T-helper 2 cell treated with Interferon-gamma antibody and Interleukin-4, amounts not matched to agents 100 ng/mL and 5 ng/mL, for 36 hours (primary cell): ENCODE measurements around the gene FBXW7. TPM values are rescaled to one million over a fixed set of nuclear protein-coding genes. Genes with fewer than 3 reads are reported as not detected.

Experiments used
- intact Hi-C: fragments of 100-400 bp; cut with micrococcal nuclease; formaldehyde crosslinking; loops from one replicate; pipeline ENCODE4 v1.15.1; 2023
- total RNA-seq: library from RNA; stranded (reverse); gene quantifications from 2 replicates; pipeline ENCODE4 v1.2.3, GENCODE V29; 2022

FBXW7 gene
- total RNA-seq, 1 donor from 2014 or later: 48.5 TPM

DNA sequence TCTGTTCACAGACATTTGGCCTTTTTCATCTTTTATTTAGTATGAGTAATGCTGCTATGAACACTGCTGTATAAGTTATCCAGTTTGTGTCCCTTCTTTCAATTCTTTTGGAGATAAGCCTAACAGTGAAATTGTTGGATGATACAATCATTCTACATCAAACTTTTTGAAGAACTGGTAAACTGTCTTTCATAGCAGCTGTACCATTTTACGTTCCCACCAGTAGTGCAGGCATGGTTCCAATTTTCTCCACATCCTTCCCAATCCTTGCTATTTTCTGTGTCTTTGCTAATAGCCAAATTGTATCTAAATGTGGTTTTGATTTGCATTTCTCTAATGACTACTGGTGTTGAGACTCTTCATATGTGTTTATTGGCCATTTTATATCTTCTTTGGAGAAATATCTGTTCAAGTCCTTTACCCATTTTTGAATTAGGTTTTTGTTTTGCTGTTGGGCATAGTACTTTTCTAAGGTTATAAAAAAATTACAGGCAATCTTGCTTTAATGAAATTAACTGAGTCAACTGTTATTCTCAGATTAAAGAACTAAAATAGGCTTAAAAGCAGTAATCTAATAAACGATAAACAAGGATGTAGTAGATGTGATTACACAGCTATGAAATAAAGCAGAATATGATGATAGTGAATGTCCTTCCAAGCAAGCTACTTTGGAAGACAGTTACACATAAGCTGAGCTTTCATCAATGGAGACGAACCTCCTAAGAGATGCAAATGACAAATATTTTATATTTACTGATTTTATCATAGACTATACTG lies 57.2 kb downstream of the FBXW7 start:
- intact Hi-C loops: no loop called here

DNA sequence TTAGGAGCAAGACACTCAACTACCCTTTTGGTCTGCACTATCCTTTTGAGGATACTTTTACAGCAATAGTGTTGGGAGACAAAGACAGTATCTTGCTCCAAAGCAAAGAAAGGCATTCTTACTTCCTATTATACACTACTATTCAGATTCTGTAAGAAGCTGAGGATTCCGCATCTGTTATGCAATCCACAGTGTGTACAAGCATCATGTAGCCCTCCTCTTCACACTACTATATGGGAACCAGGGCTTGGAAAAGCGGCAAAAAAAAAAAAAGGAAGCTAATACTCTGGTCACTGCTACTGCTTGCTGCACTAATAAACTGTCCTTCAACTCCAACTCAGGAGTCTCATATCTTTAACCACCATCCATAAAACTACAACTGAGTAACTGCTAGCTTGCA lies 59.1 kb downstream of the FBXW7 start:
- intact Hi-C loops: no loop called here

DNA sequence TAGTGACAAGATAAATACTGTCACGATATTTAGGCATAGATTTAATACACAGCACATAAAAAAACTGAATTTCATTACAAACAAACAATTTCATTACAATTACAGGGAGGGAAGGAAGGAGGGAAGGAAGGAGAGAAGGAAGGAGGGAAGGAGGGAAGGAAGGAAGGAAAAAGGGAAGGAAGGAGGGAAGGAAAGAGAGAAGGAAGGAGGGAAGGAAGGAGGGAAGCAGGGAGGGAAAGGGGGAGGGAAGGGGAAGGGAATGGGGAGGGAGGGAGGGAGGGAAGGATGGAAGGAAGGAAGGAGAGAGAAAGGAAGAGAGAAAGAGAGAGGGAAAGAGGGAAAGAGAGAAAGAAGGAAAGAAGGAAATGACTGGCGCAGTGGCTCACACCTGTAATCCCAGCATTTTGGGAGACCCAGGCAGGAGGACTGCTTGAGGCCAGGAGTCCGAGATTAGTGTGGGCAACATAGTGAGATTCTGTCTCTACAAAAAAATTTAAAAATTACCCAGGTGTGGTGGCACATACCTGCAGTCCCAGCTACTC lies 64.6 kb downstream of the FBXW7 start:
- intact Hi-C loops: no loop called here

DNA sequence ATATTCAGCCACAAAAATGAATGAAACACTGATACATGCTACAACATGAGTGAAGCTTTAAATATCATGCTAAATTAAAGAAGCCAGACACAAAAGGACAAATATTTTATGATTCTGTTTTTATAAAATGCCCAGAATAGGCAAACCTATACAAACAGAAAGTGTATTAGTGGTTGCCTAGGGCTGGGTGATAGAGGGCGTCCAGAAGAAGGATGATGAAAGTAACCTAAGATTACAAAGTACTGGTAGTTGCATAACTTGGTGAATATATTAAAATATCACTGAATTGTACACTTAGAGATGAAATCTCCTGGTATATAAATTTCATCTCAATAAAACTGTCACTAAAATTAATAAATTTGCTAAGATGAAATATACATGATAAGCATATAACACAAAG lies 67.5 kb downstream of the FBXW7 start:
- intact Hi-C loops: no loop called here

DNA sequence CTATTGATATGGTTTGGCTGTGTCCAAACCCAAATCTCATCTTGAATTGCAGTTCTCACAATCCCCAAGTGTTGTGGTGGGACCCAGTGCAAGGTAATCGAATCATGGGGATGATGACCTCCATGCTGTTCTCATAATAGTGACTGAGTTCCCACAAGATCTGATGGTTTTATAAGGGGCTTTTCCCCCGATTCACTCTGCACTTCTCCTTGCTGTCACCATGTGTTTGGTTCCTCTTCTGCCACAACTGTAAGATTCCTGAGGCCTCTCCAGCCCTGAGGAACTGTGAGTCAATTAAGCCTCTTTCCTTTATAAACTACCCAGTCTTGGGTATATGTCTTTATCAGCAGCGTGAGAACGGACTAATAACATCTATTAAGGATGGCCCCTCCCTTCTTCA lies 68.8 kb downstream of the FBXW7 start:
- intact Hi-C loops: no loop called here

DNA sequence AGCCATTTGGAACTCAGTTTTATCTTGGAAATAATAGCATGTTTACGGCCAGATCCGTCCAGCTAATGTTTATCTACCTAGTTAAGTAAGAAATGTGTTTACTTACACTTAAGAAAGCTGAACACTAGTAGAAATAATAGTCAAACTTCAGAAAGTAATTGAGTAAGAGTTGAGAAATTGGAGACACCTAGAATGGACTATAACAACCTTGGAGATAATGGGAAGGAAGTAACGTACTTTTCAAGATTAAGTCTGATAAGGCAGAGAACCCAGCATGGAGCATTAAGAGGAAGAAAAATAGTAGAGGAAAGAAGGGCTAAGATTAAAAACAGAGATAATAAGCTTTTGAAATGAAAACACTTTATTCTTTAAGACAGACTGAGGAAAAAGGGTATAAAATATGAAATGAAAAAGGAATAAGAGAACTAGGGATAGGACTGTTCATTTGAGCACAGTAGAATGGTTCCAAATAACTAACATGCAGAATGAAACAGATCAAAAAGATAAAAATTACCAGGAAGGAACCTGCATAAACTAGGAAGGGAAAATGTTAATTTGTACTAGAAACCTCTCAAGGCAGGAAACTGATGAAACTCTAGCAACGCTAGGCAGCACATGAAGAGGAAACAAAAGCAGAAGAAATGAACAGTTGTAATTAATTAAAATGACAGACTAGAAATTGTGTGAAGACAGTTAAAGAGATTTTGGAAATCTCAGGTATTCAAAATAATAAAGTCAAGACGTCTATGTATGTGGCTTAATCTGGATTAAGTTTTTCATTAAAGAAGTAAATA lies 71.7 kb downstream of the FBXW7 start:
- intact Hi-C loops: loop anchor here (1.0 to 5.0 kb wide), 2 partner anchors 21 to 38 kb away; no protein-coding TSS in a partner anchor

DNA sequence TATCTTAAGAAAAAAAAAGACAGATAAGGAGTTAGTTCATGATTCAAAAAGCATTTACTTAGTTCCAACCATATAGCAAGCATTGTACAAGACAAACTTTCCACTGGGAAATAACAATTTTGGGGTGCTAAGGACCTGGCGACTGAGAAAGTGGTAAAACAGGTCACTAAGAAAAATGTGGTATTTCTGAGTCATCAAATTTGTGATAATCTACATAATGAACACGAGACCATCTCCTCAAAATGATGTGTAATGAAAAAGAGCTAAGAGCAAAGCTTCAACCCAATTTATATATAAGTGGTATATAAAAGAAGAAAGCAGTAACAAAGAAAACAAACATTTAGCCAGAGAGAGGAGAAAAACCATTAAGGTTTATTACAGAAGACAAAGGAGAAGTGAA lies 72.3 kb downstream of the FBXW7 start:
- intact Hi-C loops: loop anchor here (5.0 kb wide), 1 partner anchor 39 kb away; no protein-coding TSS in a partner anchor

DNA sequence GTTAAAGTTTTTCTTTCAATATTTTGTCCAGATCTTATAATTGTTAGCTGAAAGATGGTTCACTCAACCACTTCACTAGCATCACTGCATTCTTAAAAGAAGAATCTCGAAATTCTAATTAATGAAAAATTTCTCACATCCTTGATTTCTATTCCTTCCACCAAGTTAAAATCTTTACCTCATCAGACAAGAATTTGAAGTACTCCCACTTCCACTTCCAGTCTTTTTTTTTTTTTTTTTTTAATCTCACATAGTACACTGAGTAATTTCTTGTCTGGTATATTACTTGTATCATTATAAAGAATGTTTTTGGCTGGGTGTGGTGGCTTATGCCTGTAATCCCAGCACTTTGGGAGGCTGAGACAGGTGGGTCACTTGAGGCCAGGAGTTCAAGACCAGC lies 73.2 kb downstream of the FBXW7 start:
- intact Hi-C loops: loop anchor here (5.0 kb wide), 1 partner anchor 40 kb away; no protein-coding TSS in a partner anchor

DNA sequence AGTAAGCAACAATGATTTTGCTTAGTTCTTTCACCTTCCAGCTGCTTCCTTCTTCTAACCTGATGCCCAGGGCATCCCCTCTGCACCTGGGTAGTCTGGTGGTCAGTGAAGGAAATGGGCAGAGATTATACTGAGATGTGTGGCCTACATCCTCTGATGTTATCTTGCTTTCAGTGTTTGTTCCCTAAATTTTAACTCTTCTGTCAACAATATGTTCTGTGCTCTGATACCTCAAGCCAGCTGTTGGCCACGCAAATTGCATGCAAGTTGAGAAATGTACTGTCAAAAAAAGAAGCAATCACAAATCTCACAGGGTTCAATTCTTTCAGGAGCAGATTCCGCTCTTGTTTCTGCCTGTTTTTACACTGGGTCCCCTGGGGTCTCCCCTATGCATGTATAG lies 73.8 kb downstream of the FBXW7 start:
- intact Hi-C loops: loop anchor here (5.0 kb wide), 1 partner anchor 40 kb away; no protein-coding TSS in a partner anchor

DNA sequence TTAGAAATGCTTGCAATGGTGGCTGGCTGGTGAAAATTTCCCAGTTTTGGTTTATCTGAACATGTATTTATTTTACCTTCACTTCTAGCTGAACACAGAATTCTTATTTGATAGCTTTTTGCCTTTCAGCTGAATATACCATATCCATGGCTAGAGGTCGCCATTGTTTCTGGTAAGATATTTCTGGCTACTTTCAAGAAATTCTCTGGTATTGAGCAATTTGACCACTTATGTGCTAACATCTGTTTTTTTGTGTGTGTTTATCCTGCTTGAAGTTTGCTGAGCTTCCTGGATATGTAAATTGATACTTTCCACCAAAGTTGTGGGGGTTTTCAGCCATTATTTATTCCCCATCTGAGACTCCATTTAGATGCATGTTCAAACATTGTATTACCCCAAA lies 75.4 kb downstream of the FBXW7 start:
- intact Hi-C loops: loop anchor here (5.0 kb wide), 1 partner anchor 42 kb away; no protein-coding TSS in a partner anchor

DNA sequence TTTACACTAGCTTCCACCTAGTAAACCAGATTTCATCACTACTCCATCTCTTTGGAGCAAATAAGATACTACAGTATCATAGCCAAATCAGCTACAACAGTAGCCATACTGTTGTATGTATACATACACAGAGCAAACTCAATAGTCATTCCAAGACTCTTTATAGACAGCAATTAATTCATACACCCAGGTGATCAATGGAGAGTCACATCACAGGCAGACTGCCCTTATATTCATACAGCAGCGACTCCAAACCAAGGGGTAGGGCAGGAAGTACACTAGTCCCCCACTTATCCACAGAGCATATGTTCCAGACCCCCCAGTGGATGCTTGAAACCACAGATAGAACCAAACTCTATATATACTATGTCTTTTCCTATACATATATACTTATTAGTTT lies 76.6 kb downstream of the FBXW7 start:
- intact Hi-C loops: loop anchor here (1.0 to 2.0 kb wide), 2 partner anchors 26 to 77 kb away; partner anchors contain the start of gene FBXW7

DNA sequence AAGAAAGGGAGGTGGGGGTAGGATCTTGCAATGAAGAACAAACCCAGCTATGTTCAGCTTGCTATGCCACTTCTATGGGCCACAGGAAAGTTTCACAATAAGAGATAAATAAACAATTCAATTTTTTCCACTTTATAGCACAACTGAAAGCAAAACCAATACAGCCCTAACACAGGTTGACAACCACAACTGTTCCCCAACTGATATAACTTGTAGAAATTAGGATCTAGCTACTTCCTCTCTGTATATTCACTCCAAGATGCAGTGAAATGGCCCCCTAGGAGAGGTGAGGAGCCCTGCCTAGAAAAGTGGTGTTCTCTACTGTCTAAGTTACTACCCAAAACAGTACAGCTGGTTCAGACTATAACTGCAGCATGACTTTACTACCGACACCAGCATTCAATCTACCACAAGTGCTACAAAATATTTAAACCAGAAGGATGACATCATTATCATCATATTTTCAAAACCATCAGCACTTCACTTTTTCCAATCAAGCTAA lies 77.0 kb downstream of the FBXW7 start:
- intact Hi-C loops: loop anchor here (1.0 to 2.0 kb wide), 2 partner anchors 26 to 78 kb away; partner anchors contain the start of gene FBXW7

DNA sequence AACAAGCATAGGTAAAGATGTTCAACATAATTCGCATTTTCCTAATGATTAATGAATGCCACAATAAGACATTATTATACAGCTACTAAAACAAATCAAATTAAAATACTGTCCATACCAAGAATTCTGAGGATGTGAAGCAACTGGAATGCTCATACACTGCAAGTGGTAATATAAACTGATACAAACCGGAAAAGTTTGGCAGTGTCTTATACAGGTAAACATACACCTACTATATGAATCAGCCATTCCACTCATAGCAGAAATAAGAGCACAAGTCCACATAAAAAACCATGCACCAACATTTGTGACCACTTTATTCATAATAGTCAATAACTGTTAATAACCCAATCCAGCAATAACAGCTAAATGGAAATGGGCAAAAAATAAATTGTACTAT lies 79.3 kb downstream of the FBXW7 start:
- intact Hi-C loops: no loop called here

DNA sequence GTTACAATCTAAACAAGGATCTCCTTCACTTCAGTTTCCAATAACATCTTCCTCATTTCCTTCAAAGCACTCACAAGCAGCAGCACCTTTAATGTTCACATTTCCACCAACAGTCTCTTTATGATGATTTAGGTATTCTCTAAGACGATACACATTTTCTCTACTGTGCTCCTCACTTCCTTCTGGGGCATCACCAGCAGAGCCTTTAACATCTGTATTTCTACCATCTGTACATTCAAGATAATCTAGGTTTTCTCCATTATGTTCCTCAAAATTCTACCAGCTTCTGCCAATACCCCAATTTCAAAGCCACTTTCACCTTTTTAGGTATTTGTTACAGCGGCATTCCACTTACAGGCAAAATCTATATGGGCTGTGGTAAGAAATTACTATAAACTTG lies 80.6 kb downstream of the FBXW7 start:
- intact Hi-C loops: no loop called here

DNA sequence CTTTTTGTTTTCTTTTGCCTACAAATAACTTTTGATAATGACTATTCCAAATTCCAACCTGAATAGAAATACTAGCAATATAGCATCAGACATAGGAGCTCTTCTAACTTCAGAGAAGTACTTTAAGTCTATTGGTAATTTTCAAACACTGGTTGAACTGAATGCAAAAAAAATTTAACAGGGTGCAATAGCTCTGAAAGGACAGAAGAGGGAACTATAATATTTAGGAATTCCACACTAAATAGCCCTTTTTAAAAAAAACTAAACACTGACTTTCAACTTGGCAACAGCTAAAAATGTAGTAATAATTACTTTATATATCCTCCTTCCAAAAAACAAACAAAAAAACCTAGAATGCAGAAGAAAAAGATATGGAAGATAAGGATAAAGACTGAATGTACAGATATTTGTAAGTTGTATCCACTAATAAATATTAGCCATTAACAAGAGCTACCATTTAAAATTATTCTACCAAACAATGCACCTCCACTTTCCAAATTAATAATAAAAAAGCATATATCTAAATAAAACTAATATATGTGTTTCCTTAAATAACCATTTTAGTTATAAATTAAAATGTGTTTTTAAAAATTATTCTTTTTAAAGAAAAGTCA lies 81.4 kb downstream of the FBXW7 start:
- intact Hi-C loops: loop anchor here (1.0 to 5.0 kb wide), 3 partner anchors 37 to 281 kb away; no protein-coding TSS in a partner anchor

DNA sequence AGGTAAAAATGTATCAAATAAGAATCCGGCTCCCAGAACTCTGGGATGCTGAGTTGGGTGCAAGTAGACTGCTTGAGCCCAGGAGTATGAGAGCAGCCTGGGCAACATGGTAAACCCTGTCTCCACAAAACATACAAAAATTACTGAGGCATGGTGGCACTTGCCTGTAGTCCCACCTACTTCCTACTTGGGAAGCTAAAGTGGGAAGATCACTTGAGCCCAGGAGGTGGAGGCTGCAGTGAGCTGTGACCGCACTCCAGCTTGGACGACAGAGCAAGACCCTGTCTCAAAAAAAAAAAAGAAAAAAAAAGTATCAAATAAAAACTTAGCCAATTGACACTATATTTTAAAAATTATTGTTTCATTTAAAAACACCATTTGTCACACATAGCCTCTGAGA lies 84.4 kb downstream of the FBXW7 start:
- intact Hi-C loops: loop anchor here (5.0 kb wide), 1 partner anchor 34 kb away; no protein-coding TSS in a partner anchor

DNA sequence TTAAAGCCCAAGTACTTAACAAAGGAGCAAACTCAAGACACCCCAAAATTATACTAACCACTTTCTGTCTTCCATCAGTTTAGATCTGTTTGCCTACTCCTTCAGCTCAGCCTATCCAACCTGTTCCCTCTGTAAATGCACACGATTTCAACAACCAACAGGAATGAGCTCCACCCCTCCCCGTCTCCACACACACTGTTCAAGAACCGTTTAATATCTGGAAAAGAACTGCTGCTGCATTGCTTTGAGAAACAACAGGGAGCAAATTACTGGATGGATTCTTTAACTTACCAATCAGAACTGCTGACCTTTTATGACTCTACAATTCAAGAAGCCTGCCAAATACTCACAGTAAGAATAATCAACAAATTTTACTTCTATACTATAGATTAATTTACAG lies 87.0 kb downstream of the FBXW7 start:
- intact Hi-C loops: no loop called here

DNA sequence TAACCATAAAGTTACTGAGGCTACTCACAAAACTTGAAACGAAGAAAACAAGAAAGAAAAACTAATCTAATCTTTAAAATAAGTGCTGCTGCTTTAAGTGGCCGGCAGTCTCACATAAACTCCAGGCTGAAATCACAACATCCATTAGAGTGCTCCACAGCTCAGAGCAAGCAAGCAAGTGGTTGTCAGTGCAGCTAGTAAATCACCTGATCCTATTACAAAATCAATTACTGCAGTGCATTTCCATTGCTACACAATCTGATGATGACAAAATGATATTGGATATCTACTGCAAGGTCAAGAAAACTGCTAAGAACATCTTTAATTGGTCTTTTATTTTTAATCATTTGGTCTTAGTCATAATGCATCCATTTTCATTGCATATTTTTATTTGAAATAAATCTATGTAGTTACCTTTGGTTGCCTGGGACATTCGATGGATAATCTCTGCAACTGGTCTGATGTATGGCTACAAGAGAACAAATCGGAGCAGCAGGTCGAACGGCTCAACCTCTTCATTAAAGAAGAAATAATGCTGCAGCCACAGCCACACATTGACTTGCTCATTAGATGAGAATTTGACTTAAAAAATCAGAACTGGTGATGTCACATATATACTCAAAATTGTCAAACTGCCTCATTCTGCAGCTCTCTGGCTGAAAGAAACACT lies 87.7 kb downstream of the FBXW7 start:
- intact Hi-C loops: no loop called here

DNA sequence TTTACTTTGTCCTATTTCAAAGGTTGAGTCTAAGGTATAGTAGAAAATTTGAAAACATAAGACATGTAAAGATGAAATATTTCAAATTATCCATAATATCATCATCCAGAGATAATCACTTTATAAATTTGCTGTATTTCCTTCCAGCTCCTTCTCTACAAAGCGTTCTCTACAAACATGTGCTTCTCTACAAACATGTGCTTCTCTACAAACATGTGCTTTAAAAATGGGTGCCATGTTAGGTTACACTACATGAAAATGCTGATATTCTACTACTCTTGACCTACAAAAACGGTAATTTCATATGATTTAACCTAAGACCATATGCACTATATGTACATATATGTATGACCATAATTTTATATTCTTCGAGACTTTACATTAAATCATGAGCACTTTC lies 92.0 kb downstream of the FBXW7 start:
- intact Hi-C loops: no loop called here

DNA sequence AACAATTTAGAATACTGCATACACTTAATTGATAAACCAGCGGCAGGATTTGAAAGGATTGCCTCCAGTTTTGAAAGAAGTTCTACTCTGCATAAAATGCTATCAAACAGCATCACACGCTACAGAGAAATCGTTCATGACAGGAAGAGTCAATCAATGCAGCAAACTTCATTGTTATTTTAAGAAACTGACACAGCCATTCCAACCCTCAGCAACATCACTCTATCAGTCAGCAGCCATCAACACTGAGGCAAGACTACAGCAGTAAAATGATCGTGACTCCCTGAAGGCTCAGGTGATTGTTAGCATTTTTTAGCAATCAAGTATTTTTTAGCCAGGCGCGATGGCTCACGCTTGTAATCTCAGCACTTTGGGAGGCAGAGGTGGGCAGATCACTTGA lies 98.3 kb downstream of the FBXW7 start:
- intact Hi-C loops: no loop called here

DNA sequence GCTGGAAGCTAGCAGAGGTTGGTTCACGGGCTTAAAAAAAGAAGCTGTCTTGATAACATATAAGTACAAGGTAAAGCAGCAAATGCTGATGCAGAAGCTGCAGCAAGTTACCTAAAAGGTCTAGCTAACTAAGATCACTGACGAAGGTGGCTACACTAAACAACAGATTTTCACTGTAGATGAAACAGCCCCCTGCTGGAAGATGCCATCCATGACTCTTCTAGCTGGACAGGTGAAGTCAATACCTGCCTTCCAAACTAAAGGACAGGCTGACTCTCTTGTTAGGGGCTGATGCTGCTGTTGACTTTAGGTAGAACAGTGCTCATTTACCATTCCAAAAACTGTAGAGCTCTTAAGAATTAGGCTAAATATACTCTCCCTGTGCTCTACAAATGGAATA lies 99.5 kb downstream of the FBXW7 start:
- intact Hi-C loops: no loop called here
